ENCODE data around the gene BARHL2.

BARHL2 gene

DNA sequence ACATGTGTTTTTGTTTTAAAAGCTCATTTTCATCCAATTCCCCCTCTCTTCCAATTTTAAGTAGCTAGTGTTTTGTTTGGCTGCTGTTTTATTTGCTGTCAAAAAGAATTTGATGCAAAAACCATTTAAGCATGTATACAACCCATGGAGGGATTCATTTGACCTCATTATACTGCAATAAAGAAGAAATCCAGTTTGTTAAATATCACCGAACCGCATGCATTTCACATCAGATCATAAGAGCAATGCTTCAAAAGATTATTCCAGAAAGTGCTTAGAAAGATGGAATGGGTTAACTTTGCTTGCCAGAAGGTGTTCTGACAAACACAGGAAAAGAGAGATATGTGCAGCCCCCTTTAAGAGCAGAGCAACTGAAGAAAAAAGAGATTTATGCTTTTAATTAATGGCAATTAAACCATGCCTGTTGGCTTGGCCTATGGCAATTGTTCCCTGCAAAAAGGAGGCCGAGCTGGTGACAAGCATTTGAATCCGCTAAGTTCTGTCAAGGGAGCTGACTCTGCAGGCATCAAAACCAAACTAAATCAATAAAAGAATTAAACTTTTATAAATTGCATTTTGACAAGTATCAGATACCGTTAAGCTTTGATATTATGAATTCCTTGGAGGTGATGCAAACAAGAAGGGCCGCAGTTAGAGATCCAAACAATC lies 14.4 kb upstream of the BARHL2 start:
- no peak for DNase-seq (ENCODE audit: extremely low spot score)
- TF ChIP-seq TARDBP (IDR thresholded peaks at IDR 0.05) (no peak), L3MBTL2 (conservative IDR thresholded peaks at IDR 0.05) (no peak), SUZ12 (IDR thresholded peaks at IDR 0.05) (no peak), FOXK2 (IDR thresholded peaks at IDR 0.05) (no peak), FOXM1 (IDR thresholded peaks at IDR 0.05; ENCODE audit: borderline replicate concordance) (no peak)
- POLR2A ChIA-PET: no interaction called here
- CTCF ChIA-PET: interaction anchor here (0.9 kb wide), 1 partner anchor 10 kb away, joined by 12 read pairs; no protein-coding TSS in a partner anchor

DNA sequence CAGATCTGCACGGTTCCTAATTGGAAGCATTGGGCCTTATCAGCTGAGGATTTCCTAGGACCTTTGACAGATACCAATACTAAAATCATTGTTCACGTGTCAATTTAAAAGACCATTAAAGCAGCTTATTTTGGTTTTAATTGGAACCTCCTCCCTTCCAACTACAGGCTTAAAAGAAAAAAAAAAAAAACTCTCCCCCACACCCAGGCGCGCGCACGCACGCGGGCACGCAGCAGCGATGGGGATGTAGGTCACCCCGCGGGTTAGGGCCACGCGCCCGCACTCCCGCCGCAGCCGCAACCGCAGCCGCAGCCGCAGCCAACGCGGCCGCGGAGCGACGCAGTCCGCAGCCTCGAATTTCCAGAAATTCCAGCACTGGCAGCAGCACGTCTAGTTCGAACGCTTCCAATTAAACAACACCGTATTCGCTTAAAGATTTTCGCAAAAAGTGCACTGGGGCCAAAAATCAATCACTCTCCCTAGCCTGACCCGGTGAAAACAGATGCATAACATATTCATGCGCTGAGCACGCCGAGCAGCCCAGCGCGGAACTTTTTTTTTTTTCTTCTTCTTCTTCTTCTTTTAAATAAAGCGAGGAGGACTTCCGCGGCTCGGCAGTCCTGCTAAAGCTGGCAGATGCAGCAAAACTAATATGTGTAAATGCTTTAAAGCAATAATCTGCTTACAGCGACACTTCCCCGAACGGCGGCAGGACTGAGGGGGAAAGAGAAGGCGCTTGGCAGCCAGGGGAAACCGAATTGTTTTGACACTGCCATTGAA lies 13.3 kb upstream of the BARHL2 start:
- no peak for DNase-seq (ENCODE audit: extremely low spot score)
- TF ChIP-seq FOXM1 (IDR thresholded peaks at IDR 0.05; ENCODE audit: borderline replicate concordance) (no peak), ARNT (IDR thresholded peaks at IDR 0.05) (no peak), FOXA1 (IDR thresholded peaks at IDR 0.05) (no peak), ELF4 (IDR thresholded peaks at IDR 0.05) (no peak), FOXK2 (IDR thresholded peaks at IDR 0.05) (no peak), ZNF384 (IDR thresholded peaks at IDR 0.05) (no peak)
- ChIA-PET POLR2A (no interaction called here), CTCF (interaction anchor here (0.9 to 1.0 kb wide), 2 partner anchors 9 kb away, joined by 3 to 12 read pairs; no protein-coding TSS in a partner anchor)

DNA sequence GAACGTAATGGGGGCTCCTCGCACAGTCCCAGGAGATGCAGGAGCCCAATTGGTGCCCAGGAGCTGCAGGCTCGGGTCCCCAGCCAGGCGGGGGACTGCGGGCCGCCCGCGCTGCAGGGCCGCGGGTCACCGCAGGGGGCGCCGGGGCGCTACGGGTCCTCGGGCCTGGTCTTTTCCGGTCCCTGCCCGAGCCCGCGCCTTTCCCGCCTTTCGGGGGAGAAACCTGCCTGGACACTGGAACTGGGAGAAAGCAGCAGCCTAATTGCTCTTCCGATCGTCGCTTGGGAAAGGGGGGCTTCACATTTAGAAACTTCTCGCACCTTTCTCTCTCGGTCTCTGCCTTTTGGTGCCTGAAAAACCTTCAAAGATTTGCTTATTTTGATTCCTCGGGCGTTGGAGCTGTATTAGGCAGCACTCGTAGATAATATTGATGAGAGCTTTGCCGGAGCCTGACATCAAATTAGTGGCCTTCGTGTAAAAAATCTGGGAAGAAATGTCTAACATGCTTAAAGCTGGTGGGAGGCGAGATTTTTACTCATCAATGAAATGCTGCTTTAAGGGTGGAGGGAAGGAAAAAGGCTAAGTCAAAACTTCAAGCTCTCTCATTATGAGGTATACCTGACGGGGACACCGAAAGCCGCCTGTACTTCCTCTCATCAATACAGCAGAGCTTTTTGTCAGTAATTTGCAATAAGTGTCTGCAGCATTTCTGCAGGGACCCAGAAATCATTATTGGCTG lies 12.6 kb upstream of the BARHL2 start:
- POLR2A ChIA-PET: no interaction called here
- no peak for DNase-seq (ENCODE audit: extremely low spot score)
- CTCF ChIA-PET: interaction anchor here (1.0 kb wide), 1 partner anchor 8 kb away, joined by 3 read pairs; no protein-coding TSS in a partner anchor
- no peak for TF ChIP-seq TARDBP (IDR thresholded peaks at IDR 0.05)
- no peak for TF ChIP-seq LEF1 (IDR thresholded peaks at IDR 0.05; ENCODE audit: borderline replicate concordance)
- no peak for TF ChIP-seq SUZ12 (IDR thresholded peaks at IDR 0.05)
- TF ChIP-seq FOXM1 (IDR thresholded peaks at IDR 0.05; ENCODE audit: borderline replicate concordance): no peak
- no peak for TF ChIP-seq CTBP1 (IDR thresholded peaks at IDR 0.05; ENCODE audit: borderline replicate concordance)
- no peak for TF ChIP-seq FOXK2 (IDR thresholded peaks at IDR 0.05)
- no peak for TF ChIP-seq NFRKB (IDR thresholded peaks at IDR 0.05)
- TF ChIP-seq, protein P1, sequence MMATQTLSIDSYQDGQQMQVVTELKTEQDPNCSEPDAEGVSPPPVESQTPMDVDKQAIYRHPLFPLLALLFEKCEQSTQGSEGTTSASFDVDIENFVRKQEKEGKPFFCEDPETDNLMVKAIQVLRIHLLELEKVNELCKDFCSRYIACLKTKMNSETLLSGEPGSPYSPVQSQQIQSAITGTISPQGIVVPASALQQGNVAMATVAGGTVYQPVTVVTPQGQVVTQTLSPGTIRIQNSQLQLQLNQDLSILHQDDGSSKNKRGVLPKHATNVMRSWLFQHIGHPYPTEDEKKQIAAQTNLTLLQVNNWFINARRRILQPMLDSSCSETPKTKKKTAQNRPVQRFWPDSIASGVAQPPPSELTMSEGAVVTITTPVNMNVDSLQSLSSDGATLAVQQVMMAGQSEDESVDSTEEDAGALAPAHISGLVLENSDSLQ (IDR thresholded peaks at IDR 0.05): no peak
- TF ChIP-seq L3MBTL2 (conservative IDR thresholded peaks at IDR 0.05): no peak
- no peak for TF ChIP-seq ELF4 (IDR thresholded peaks at IDR 0.05)
- no peak for TF ChIP-seq HDGF (IDR thresholded peaks at IDR 0.05; ENCODE audit: borderline replicate concordance)
- TF ChIP-seq ARNT (IDR thresholded peaks at IDR 0.05): no peak
- no peak for TF ChIP-seq SP1 (IDR thresholded peaks at IDR 0.05)
- no peak for TF ChIP-seq ZNF384 (IDR thresholded peaks at IDR 0.05)
- TF ChIP-seq BHLHE40 (IDR thresholded peaks at IDR 0.05; ENCODE audit: borderline replicate concordance): no peak
- TF ChIP-seq FOXA1 (IDR thresholded peaks at IDR 0.05): no peak

DNA sequence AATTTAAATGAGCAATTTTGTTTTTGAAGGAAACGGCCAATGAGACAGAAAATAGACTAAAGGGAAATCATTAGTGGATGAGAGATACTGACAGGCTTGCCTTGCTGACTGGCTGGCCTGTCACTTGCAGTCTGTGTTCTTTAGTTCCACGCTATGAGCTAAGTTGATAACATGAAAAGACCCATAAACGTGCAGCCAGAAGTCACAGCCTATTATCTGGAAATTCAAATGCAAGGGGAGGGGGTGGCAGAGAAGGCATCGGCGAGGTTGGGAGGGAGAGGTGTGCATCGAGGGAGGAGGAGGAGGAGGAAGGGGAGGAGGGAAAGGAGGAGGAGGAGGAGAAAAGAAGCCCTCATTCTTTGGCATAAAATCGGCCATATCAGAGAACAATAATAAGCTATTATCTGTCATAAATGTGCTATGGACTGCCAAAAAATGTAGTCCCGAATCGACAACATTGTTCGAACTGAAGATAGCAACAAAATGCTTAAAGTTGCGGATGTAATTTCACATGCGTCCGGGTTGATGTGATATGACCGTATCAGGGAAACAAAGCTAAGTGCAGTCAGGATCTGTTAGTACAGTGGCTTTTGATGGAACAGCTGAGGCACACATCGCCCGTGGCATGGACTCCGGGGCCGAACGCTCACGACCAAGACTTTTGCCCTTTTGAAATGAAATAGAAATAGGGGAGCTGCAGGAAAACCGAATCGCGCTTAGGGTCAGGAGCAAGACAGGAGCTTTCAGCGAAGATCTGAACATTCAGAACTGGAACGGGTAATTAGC lies 11.6 kb upstream of the BARHL2 start:
- DNase-seq (ENCODE audit: extremely low spot score): no peak
- CTCF ChIA-PET: no interaction called here
- TF ChIP-seq LEF1 (IDR thresholded peaks at IDR 0.05; ENCODE audit: borderline replicate concordance) (no peak), ELF4 (IDR thresholded peaks at IDR 0.05) (no peak), ARNT (IDR thresholded peaks at IDR 0.05) (no peak), SP1 (IDR thresholded peaks at IDR 0.05) (no peak), L3MBTL2 (conservative IDR thresholded peaks at IDR 0.05) (no peak), SUZ12 (IDR thresholded peaks at IDR 0.05) (no peak), BHLHE40 (IDR thresholded peaks at IDR 0.05; ENCODE audit: borderline replicate concordance) (no peak), ZNF384 (IDR thresholded peaks at IDR 0.05) (no peak), CTBP1 (IDR thresholded peaks at IDR 0.05; ENCODE audit: borderline replicate concordance) (no peak), HDGF (IDR thresholded peaks at IDR 0.05; ENCODE audit: borderline replicate concordance) (no peak), FOXK2 (IDR thresholded peaks at IDR 0.05) (no peak), NFRKB (IDR thresholded peaks at IDR 0.05) (no peak), FOXA1 (IDR thresholded peaks at IDR 0.05) (no peak), TARDBP (IDR thresholded peaks at IDR 0.05) (no peak), FOXM1 (IDR thresholded peaks at IDR 0.05; ENCODE audit: borderline replicate concordance) (no peak)
- TF ChIP-seq, protein P1 (IDR thresholded peaks at IDR 0.05): no peak
- POLR2A ChIA-PET: no interaction called here

DNA sequence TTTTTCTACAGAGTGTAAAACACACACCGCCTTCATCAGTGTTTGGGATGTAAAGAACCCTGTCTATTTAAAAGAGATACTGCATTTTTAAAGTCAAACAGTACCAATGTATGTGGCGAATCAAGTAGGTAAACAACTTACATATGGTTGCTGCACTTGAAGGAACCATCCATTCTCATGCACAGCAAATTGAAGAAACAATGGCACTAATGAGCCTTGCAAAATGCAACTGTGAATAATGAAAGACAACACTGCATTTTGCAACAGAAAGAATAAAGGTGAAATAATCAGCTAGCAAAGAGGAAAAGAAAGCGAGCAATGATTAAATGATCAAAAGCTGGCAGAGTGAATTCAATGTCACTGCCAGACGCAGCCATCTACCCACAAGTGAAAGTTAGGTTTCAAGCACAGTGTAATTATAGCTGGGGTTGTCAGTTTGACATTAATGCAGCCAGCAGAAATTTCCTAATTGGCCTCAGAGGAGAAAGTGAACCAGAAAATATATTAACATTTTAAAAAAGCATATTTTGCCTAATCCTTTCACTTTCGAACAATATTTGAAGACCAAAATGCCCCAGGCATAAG lies 10.9 kb upstream of the BARHL2 start:
- ChIA-PET CTCF (no interaction called here), POLR2A (no interaction called here)
- TF ChIP-seq TARDBP (IDR thresholded peaks at IDR 0.05): no peak
- no peak for TF ChIP-seq FOXA1 (IDR thresholded peaks at IDR 0.05)
- no peak for TF ChIP-seq FOXK2 (IDR thresholded peaks at IDR 0.05)
- TF ChIP-seq NFRKB (IDR thresholded peaks at IDR 0.05): no peak
- no peak for TF ChIP-seq L3MBTL2 (conservative IDR thresholded peaks at IDR 0.05)
- no peak for TF ChIP-seq SP1 (IDR thresholded peaks at IDR 0.05)
- TF ChIP-seq SUZ12 (IDR thresholded peaks at IDR 0.05): no peak
- TF ChIP-seq ELF4 (IDR thresholded peaks at IDR 0.05): no peak
- no peak for TF ChIP-seq CTBP1 (IDR thresholded peaks at IDR 0.05; ENCODE audit: borderline replicate concordance)
- TF ChIP-seq ZNF384 (IDR thresholded peaks at IDR 0.05): no peak
- TF ChIP-seq LEF1 (IDR thresholded peaks at IDR 0.05; ENCODE audit: borderline replicate concordance): no peak
- TF ChIP-seq FOXM1 (IDR thresholded peaks at IDR 0.05; ENCODE audit: borderline replicate concordance): no peak
- TF ChIP-seq HDGF (IDR thresholded peaks at IDR 0.05; ENCODE audit: borderline replicate concordance): no peak
- TF ChIP-seq ARNT (IDR thresholded peaks at IDR 0.05): no peak
- TF ChIP-seq, protein P1 (IDR thresholded peaks at IDR 0.05): no peak
- TF ChIP-seq BHLHE40 (IDR thresholded peaks at IDR 0.05; ENCODE audit: borderline replicate concordance): no peak
- no peak for DNase-seq (ENCODE audit: extremely low spot score)
